Activated T-cell treated with anti-CD3 and anti-CD28 coated beads, Interleukin-2, amount 50 U/mL, for 4 hours (primary cell): ENCODE results near the gene EXD3. TPM values are rescaled to one million over a fixed set of nuclear protein-coding genes. Genes with fewer than 3 reads are reported as not detected.
"Not testable (repeated sequence)": the region's sequence is repeated elsewhere in the genome, so short reads cannot be mapped to it uniquely, and the experiment has no call there.

Source experiments
- ATAC-seq, 2 donors: fragments of 200-7000 bp; cut with Tn5 transposase; one replicate each; pipeline ENCODE4 v1.10.0; 2021
- DNase-seq: peaks from one replicate; pipeline ENCODE4 v3.0.0-alpha.2; 2020
- H3K27me3 Mint-ChIP-seq: one replicate; pipeline ENCODE4 v1.8.0; 2021; ENCODE audit warnings: low read depth, mixed read lengths
- H3K36me3 Mint-ChIP-seq: one replicate; pipeline ENCODE4 v1.8.0; 2022; ENCODE audit warnings: mixed read lengths; ENCODE audit not compliant: insufficient read depth
- H3K4me1 Mint-ChIP-seq: one replicate; pipeline ENCODE4 v1.8.0; 2021; ENCODE audit warnings: low read depth, mixed read lengths
- H3K4me3 Mint-ChIP-seq: one replicate; pipeline ENCODE4 v1.8.0; 2021; ENCODE audit warnings: mild to moderate bottlenecking, moderate library complexity, mixed read lengths
- H3K9me3 Mint-ChIP-seq: one replicate; pipeline ENCODE4 v1.8.0; 2021; ENCODE audit warnings: mixed read lengths
- total RNA-seq, 3 donors: library from RNA; stranded (reverse); gene quantifications; one replicate each; pipeline ENCODE4 v1.2.1, GENCODE V29; 2021

Gene EXD3
- total RNA-seq, 3 donors from 2014 or later: 1.7 to 2.8 (median 2.5) TPM

DNA sequence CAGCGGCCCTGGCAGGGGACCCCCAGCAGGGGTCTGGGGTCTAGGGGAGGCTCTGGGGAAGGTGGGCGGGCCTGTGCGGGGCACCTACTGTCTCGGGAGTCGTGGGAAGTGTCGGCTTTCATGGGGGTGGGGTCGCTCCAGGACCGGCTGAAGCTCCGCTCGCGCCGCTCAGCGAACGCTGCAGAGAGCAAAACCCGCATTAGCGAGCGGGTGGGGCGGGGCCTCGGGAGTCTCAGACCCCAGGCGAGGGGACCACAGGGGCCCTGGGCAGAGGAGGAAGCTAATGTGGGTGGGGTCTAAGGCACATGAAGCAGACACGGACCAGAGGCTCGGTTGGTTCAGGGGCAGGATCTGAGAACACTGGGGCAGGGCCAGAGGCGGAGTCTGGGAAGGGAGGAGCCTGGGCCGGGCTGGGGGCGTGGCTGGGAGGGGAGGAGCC, 30.7 kb upstream of the EXD3 start:
- H3K36me3 Mint-ChIP-seq: peaks cover 6% of the 10 kb centered on the region
- H3K9me3 Mint-ChIP-seq: no peaks in the 10 kb centered on the region
- H3K4me3 Mint-ChIP-seq: no peak overlapping the region
- no peaks in the 10 kb centered on the region for H3K27me3 Mint-ChIP-seq
- ATAC-seq (peak; percentile 58 to 65), DNase-seq (peak; percentile 55)
- H3K4me1 Mint-ChIP-seq: peaks cover 38% of the 10 kb centered on the region

DNA sequence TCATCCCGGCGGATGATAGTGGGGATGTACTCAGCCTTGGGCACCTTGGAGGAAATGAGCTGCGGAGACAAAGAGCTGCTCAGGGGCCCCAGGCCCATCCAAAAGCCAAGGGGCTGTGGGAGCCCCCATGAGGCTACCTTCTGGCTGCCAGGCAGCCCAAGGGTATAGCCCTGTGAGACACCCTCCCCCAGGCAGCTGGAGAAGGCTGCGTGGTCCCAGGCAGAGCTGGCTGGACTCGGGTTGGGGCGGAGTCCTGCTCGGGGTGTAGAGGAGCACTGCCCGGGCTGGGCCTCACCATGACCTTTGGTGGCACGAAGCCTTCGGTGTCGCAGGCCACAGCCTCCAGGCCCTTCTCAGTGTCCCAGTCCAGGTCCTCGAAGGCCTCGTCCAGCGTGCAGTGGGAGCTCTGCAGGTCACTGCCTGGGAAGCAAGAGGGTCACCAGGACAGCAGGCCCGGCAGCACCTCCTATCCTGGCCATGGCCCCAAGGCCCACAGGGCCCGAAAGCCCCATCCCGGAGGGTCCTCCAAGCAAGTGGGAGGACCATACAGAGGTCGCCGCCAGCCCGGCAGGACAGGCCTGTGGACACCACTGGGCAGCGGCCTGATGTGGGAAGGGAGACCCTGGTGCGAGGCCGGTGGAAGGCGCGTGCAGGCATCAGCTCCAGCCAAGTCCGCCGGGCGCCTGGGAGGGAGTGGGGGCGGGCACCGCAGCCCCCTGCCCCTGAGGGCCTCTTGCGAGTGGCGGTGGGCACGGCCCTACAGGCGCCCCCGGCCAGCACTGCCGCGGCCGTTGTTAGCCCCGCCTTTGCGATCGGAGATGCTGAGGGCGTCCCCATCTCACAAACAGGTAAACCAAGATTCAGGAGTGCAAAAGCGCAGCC, 30.0 kb upstream of the EXD3 start:
- no peaks in the 10 kb centered on the region for H3K27me3 Mint-ChIP-seq
- no peaks in the 10 kb centered on the region for H3K9me3 Mint-ChIP-seq
- ATAC-seq (no peak), DNase-seq (peak; percentile 6)
- no peak overlapping the region for H3K4me3 Mint-ChIP-seq
- peaks cover 6% of the 10 kb centered on the region for H3K36me3 Mint-ChIP-seq
- peaks cover 38% of the 10 kb centered on the region for H3K4me1 Mint-ChIP-seq

DNA sequence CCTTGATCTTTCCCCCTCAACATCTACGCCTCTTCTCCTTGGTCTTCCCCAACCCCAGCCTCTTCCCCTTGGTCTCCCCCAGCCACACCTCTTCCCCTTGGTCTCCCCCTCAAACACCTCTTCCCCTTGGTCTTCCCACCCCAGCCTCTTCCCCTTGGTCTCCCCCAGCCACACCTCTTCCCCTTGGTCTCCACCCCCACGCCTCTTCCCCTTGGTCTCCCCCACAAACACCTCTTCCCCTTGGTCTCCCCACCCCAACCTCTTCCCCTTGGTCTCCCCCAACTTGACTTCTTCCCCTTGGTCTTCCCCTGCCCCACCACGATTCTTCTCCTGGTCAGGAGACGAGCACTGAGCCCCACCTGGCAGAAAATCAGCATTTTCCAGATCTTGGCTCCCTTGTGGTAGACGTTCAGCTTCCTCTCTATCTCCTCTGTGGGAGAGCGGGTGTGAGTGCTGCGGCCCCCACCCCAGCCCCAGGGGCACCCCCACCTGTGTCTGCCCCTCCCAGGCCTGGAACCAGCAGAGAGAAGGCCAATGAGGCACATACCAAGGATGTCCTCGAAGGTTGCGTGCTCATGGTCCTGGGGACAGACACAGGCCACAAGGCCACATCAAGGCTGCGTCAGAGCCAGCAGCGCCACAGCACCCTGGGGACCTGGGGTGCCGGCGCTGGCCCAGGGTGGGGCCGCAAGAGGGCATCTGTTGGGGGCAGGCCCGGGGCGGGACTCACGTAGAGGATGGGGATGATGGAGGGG, 29.2 kb upstream of the EXD3 start:
- H3K4me1 Mint-ChIP-seq: peaks cover 40% of the 10 kb centered on the region
- H3K9me3 Mint-ChIP-seq: no peaks in the 10 kb centered on the region
- ATAC-seq (no peak), DNase-seq (peak; percentile 3)
- peaks cover 6% of the 10 kb centered on the region for H3K36me3 Mint-ChIP-seq
- no peaks in the 10 kb centered on the region for H3K27me3 Mint-ChIP-seq
- H3K4me3 Mint-ChIP-seq: peak overlapping the region; percentile 29

DNA sequence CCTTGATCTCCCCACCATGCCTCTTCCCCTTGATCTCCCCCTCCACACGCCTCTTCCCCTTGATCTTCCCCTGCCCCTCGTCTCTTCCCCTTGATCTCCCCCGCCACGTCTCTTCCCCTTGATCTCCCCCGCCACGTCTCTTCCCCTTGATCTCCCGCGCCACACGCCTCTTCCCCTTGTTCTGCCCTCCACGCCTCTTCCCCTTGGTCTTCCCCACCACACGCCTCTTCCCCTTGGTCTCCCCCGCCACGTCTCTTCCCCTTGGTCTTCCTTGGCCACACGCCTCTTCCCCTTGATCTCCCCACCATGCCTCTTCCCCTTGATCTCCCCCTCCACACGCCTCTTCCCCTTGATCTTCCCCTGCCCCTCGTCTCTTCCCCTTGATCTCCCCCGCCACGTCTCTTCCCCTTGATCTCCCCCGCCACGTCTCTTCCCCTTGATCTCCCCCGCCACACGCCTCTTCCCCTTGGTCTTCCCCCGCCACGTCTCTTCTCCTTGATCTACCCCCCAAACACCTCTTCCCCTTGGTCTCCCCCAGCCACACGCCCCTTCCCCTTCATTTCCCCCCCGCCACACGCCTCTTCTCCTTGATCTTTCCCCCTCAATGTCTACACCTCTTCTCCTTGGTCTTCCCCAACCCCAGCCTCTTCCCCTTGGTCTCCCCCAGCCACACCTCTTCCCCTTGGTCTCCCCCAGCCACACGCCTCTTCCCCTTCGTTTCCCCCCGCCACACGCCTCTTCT, 28.5 kb upstream of the EXD3 start:
- H3K36me3 Mint-ChIP-seq, H3K4me3 Mint-ChIP-seq, ATAC-seq, H3K9me3 Mint-ChIP-seq, H3K27me3 Mint-ChIP-seq: not testable (repeated sequence)
- H3K4me1 Mint-ChIP-seq: peaks cover 33% of the 10 kb centered on the region
- DNase-seq: peak; percentile 7

DNA sequence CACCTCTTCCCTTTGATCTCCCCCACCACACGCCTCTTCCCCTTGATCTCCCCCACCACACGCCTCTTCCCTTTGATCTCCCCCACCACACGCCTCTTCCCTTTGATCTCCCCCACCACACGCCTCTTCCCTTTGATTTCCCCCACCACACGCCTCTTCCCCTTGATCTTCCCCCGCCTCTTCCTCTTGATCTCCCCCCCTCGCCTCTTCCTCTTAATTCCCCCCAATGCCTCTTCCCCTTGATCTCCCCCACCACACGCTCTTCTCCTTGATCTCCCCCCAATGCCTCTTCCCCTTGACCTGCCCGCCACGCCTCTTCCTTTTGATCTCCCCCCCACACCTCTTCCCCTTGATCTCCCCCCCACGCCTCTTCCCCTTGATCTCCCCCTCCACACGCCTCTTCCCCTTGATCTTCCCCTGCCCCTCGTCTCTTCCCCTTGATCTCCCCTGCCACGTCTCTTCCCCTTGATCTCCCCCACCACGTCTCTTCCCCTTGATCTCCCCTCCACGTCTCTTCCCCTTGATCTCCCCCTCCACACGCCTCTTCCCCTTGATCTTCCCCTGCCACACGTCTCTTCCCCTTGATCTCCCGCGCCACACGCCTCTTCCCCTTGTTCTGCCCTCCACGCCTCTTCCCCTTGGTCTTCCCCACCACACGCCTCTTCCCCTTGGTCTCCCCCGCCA, 27.7 kb upstream of the EXD3 start:
- not testable (repeated sequence) for H3K36me3 Mint-ChIP-seq, H3K4me3 Mint-ChIP-seq, ATAC-seq, H3K27me3 Mint-ChIP-seq, H3K9me3 Mint-ChIP-seq
- peaks cover 31% of the 10 kb centered on the region for H3K4me1 Mint-ChIP-seq
- peak; percentile 39 for DNase-seq

DNA sequence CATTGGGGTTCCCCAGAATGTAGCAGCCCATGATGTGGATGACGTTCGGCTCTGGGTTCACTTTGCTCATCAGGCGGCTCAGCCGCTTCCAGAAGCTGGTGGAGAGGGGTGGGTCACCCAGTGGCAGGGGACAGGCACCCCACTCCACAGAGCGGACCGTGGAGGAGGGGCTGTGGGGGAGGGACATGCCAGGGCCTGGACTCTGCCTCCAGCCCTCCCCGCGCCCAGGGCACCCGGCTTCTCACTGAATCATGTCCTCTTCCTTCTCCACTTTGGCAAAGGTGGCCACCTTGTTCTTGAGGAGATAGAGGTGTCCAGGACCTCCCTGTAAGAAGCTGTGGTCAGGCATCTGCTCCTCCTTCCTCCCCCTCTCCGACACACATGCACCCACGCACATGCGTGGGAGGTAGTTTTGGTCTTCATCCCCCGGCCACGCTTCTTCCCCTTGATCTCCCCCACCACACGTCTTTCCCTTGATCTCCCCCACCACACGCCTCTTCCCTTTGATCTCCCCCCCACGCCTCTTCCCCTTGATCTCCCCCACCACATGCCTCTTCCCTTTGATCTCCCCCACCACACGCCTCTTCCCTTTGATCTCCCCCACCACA, 27.1 kb upstream of the EXD3 start:
- DNase-seq: peak; percentile 64
- H3K4me3 Mint-ChIP-seq: no peak overlapping the region
- H3K9me3 Mint-ChIP-seq: no peaks in the 10 kb centered on the region
- ATAC-seq: no peak
- H3K27me3 Mint-ChIP-seq: peaks cover 1% of the 10 kb centered on the region
- peaks cover 33% of the 10 kb centered on the region for H3K4me1 Mint-ChIP-seq
- peaks cover 3% of the 10 kb centered on the region for H3K36me3 Mint-ChIP-seq

DNA sequence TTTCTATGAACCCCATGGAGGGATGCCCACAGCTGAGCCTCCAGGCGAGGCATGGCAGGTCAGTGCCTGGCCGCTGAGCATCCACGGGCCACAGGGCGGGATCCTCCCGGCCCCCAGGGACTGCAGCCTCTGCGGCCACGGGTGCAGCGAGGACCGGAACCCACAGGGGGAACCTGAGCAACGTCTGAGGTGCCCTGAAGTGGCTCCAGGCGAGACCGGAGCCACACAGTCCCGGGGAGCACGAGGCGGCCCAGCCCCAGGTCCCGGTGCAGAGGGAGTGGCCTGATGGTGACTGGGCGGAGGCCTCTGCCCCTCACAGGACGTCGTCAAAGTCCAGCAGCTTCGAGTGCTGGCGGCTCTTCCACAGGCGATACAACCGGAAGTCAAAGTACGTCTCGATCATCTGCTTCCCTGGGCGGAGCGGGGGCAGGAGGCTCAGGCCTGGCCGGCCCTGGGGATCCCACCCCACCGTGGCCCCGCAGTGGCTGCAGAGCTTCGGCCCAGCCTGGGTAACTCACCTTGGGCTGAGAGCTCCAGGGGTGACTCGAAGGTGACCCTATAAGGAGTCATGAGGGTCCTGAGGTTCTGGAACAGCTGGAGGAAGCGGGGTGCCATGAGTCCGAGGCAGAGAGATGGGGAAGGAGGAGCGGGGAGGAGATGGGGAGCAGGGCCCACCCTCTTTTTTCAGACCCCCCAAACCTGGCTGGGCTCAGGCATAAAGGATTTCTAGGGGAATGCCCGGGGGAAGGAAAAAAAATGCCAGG, 26.3 kb upstream of the EXD3 start:
- DNase-seq: no peak

DNA sequence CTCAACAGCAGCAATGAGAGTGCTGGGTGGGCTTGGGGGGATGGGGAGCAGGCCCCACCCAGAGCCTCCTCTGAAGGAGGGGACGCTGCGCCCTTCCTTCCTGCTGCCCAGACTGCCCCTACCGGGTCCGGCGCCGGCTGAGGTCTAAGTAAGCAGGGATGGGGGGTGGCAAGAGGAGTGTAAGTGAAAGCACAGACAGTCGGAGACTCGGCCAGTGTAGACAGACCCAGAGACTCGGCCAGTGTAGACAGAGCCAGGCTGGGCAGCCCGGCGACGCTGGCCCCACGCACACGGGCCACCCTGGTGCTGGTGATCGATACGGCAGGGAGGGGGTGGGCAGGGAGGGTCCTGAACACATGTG, 25.6 kb upstream of the EXD3 start:
- DNase-seq: no peak
- peaks cover 24% of the 10 kb centered on the region for H3K4me1 Mint-ChIP-seq
- H3K9me3 Mint-ChIP-seq: no peaks in the 10 kb centered on the region
- peaks cover 3% of the 10 kb centered on the region for H3K36me3 Mint-ChIP-seq
- H3K27me3 Mint-ChIP-seq: peaks cover 2% of the 10 kb centered on the region
- no peak overlapping the region for H3K4me3 Mint-ChIP-seq
- no peak for ATAC-seq

More for the DNA sequence above, 26.3 kb upstream of the EXD3 start:
- peaks cover 27% of the 10 kb centered on the region for H3K4me1 Mint-ChIP-seq
- no peaks in the 10 kb centered on the region for H3K9me3 Mint-ChIP-seq
- H3K27me3 Mint-ChIP-seq: peaks cover 1% of the 10 kb centered on the region
- peaks cover 3% of the 10 kb centered on the region for H3K36me3 Mint-ChIP-seq
- H3K4me3 Mint-ChIP-seq: no peak overlapping the region
- no peak for ATAC-seq

DNA sequence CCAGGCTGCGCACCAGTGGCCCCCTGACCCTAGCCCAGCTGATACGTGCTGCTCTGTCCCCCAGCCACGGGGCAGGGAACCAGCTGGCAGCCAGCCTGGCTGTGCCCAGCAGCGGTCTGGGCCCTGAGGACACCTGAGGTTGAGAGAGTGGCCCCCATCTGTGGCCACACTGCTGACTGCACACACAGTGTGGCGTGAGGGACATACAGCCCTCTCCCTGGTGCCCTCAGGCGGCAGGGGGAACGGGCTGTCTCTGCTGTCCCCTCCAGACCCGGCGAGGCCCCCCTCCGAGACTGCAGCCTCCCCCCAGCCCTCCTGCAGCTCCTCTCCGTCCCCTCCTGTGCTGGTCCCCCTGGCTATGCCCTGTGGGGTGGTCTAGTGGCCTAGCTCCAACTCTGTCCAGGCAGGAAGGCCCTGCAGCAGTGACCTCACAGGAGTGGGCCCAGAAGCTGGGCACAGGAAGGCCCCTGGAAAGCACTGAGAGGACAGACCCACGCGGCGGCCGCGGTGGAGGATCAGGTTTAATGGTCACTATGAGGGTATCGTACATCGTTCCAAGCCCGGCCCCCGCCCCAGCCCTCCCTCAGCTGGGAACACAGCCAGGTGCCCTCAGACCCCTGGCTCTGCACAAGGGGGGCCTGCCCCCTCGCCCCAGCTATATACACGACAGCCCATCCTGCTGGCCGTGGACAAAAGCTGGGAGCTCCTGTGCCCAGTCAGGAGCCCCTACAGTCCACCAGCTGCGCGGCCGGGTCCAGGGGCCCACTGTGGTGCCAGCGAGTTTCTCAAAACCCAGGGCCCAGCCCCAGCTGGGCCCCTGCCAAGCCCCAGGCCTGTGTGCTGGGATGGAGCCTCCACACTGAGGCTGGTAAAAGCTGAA, 25.0 kb upstream of the EXD3 start:
- Mint-ChIP-seq H3K27me3 (peaks cover 4% of the 10 kb centered on the region), H3K9me3 (no peaks in the 10 kb centered on the region), H3K4me3 (no peak overlapping the region), H3K4me1 (peaks cover 21% of the 10 kb centered on the region), H3K36me3 (peaks cover 3% of the 10 kb centered on the region)
- ATAC-seq: no peak
- no peak for DNase-seq

DNA sequence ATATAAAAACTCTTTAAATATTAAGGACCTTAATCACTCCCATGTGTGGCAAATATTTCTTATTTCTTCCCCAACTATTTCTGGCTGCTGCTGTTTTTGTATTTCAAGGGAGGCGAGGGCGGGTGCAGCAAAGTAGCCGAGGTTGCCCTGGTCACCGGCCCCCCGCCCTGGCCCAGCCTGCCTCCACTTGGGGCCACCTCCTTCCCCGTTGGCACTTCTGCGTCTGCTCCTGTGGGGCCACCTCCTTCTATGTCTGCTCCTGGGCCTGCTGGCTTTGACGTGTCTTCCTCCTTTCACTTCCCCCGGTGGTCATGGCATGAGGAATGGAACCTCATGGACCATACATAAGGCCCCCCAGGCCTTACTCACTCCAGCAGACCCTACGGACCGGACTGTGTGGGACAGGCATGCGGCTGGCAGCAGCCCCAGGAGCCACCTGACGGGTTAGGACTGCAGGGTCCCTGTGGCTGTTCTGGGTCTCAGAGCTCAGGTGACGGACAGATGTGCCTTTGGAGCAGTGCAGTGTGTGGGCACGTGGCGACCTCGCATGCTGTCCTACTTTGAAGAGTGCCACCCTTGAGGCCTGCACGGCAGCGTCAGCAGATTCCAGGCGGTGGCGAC, 24.0 kb upstream of the EXD3 start:
- peaks cover 10% of the 10 kb centered on the region for H3K27me3 Mint-ChIP-seq
- no peak overlapping the region for H3K4me3 Mint-ChIP-seq
- H3K4me1 Mint-ChIP-seq: peaks cover 19% of the 10 kb centered on the region
- no peak for DNase-seq
- no peaks in the 10 kb centered on the region for H3K9me3 Mint-ChIP-seq
- H3K36me3 Mint-ChIP-seq: peaks cover 3% of the 10 kb centered on the region
- no peak for ATAC-seq

DNA sequence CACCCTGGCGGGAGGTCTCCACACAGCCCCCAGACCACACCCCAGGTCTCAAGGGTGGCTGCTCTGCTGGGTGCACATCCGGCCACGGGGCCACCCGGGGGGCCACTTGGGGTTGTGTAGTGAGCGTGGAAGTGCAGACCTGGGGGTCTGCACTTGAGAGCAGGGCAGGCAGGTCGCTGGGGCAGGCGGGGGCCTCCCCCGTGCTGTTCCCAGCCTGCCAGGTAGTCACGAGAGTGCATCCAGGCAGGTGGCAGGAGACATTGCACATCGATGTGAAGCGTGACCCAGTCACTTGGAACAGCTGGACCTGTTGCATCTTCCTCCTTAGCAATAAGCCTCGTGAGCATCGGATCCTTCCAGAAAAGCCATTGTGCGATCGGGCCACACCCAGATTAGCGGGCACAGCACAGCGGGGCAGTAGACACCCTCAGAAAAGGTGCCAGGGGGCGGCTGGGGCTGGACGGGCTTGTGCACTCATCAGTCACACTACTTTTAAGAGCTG, 23.0 kb upstream of the EXD3 start:
- no peaks in the 10 kb centered on the region for H3K9me3 Mint-ChIP-seq
- ATAC-seq: no peak
- H3K27me3 Mint-ChIP-seq: peaks cover 12% of the 10 kb centered on the region
- H3K4me1 Mint-ChIP-seq: peaks cover 21% of the 10 kb centered on the region
- no peak overlapping the region for H3K4me3 Mint-ChIP-seq
- no peak for DNase-seq
- peaks cover 3% of the 10 kb centered on the region for H3K36me3 Mint-ChIP-seq

DNA sequence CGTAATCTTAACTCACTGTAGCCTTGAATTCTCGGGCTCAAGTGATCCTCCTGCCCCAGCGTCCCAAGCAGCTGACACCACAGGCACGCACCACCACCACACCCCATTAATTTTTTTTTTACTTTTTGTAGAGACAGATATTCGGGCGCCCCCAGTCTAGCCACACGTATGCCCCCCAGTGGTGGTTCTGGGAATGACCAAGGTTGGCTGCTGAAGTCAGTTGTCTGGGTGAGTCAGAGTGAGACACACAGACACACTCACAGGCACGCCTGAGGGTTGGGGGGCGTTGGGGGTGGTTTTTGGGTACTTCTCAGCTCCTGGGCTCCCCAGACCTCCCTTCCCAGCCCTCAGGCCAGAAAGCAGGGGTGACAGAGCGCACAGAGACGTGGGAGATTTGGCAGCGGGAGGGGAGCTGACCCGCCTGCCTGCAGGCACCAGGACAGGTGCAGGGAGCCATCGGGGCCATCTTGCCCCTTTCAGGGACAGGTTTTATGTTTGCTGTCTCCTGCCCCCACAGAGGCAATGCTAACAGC, 22.4 kb upstream of the EXD3 start:
- H3K27me3 Mint-ChIP-seq: peaks cover 12% of the 10 kb centered on the region

More for the DNA sequence above, 22.4 kb upstream of the EXD3 start:
- peaks cover 3% of the 10 kb centered on the region for H3K36me3 Mint-ChIP-seq
- no peaks in the 10 kb centered on the region for H3K9me3 Mint-ChIP-seq
- DNase-seq (peak; percentile 88), ATAC-seq (peak; percentile 86 to 87)
- H3K4me1 Mint-ChIP-seq: peaks cover 21% of the 10 kb centered on the region
- H3K4me3 Mint-ChIP-seq: no peak overlapping the region
